ENCODE results near the gene IGF2BP2. TPM values are rescaled to one million over a fixed set of nuclear protein-coding genes. Genes with fewer than 3 reads are reported as not detected.

IGF2BP2 gene
- total and polyA plus RNA-seq, 2 donors (not counting 1 experiment from before 2014, with no cell fraction given): 0.01 TPM; not detected in 1

- no peak overlapping the region for H2AFZ ChIP-seq (ENCODE audit: insufficient read depth, low read depth, low read length, poor library complexity, severe bottlenecking)
- Mint-ChIP-seq H3K4me3 (no peak overlapping the region), H3K9me3 (ENCODE audit: insufficient read depth) (peaks cover 2% of the 10 kb centered on the region), H3K27ac (no peak overlapping the region), H3K27me3 (peaks cover 3% of the 10 kb centered on the region), H3K4me1 (no peaks in the 10 kb centered on the region)
- intact Hi-C loops (cut with micrococcal nuclease): no loop called here
- H3K4me3 ChIP-seq (ENCODE audit: control extremely low read depth in 1 of 5, extremely low read depth in 1 of 5, insufficient read depth in 1 of 5, low read depth in 2 of 5, low read length in 4 of 5): no peak overlapping the region
- no peak for TF ChIP-seq CTCF (IDR thresholded peaks at IDR 0.05)
- H3K27ac ChIP-seq (ENCODE audit: low read length in 2 of 2): no peak overlapping the region
- ChIA-PET CTCF (no interaction called here), POLR2A (no interaction called here)
- peaks cover 0 to 17% (median 14%) of the 10 kb centered on the region in 3 donors for H3K9me3 ChIP-seq (ENCODE audit: control extremely low read depth in 1 of 3, control insufficient read depth in 2 of 3, insufficient read depth in 1 of 3, low read length in 2 of 3)
- ATAC-seq (ENCODE audit: low read depth): no peak
- H3K9ac ChIP-seq (ENCODE audit: low read length): no peak overlapping the region
- WGBS (ENCODE audit: insufficient coverage): 91% methylated on average over 4 of the region's 4 CpGs
- H3K4me2 ChIP-seq (replicated peaks; ENCODE audit: low read depth, low read length, poor library complexity, severe bottlenecking): no peak overlapping the region
- no peaks in the 10 kb centered on the region for H4K20me1 ChIP-seq (ENCODE audit: control insufficient read depth, insufficient read depth, low read length, poor library complexity, severe bottlenecking)
- H3K79me2 ChIP-seq (ENCODE audit: control insufficient read depth, insufficient read depth, low read length): no peaks in the 10 kb centered on the region
- H3K36me3 ChIP-seq (replicated peaks in 1 of 2; ENCODE audit: control extremely low read depth in 1 of 2, control insufficient read depth in 1 of 2, extremely low read depth in 1 of 2, insufficient read depth in 2 of 2, low read length in 1 of 2): no peaks in the 10 kb centered on the region
- no peaks in the 10 kb centered on the region for H3K4me1 ChIP-seq (ENCODE audit: control insufficient read depth in 2 of 2, insufficient read depth in 2 of 2, low read length in 2 of 2)
- H3K27me3 ChIP-seq (replicated peaks in 1 of 4; ENCODE audit: control extremely low read depth in 1 of 4, control insufficient read depth in 3 of 4, insufficient read depth in 4 of 4, low read length in 3 of 4): no peaks in the 10 kb centered on the region
- no peak for DNase-seq
Measured at GRCh38 chr3:185859294-185859972, 34.6 kb upstream of the IGF2BP2 start.

GRCh38 chr3:185858502-185859225 lies 33.8 kb upstream of the IGF2BP2 start:
- CTCF ChIA-PET: no interaction called here
- Histone ChIP-seq H3K4me1 (ENCODE audit: control insufficient read depth in 2 of 2, insufficient read depth in 2 of 2, low read length in 2 of 2) (no peaks in the 10 kb centered on the region), H3K27ac (ENCODE audit: low read length in 2 of 2) (no peak overlapping the region), H3K79me2 (ENCODE audit: control insufficient read depth, insufficient read depth, low read length) (no peaks in the 10 kb centered on the region), H3K36me3 (replicated peaks in 1 of 2; ENCODE audit: control extremely low read depth in 1 of 2, control insufficient read depth in 1 of 2, extremely low read depth in 1 of 2, insufficient read depth in 2 of 2, low read length in 1 of 2) (no peaks in the 10 kb centered on the region), H3K9ac (ENCODE audit: low read length) (no peak overlapping the region), H3K9me3 (ENCODE audit: control extremely low read depth in 1 of 3, control insufficient read depth in 2 of 3, insufficient read depth in 1 of 3, low read length in 2 of 3) (peaks cover 0 to 17% (median 14%) of the 10 kb centered on the region in 3 donors), H4K20me1 (ENCODE audit: control insufficient read depth, insufficient read depth, low read length, poor library complexity, severe bottlenecking) (no peaks in the 10 kb centered on the region), H3K4me3 (ENCODE audit: control extremely low read depth in 1 of 5, extremely low read depth in 1 of 5, insufficient read depth in 1 of 5, low read depth in 2 of 5, low read length in 4 of 5) (no peak overlapping the region), H2AFZ (ENCODE audit: insufficient read depth, low read depth, low read length, poor library complexity, severe bottlenecking) (no peak overlapping the region), H3K4me2 (replicated peaks; ENCODE audit: low read depth, low read length, poor library complexity, severe bottlenecking) (no peak overlapping the region), H3K27me3 (replicated peaks in 1 of 4; ENCODE audit: control extremely low read depth in 1 of 4, control insufficient read depth in 3 of 4, insufficient read depth in 4 of 4, low read length in 3 of 4) (no peaks in the 10 kb centered on the region)
- no peak for DNase-seq
- POLR2A ChIA-PET: no interaction called here
- WGBS (ENCODE audit: insufficient coverage): 100% methylated on average over 1 of the region's 8 CpGs
- Mint-ChIP-seq H3K4me1 (no peaks in the 10 kb centered on the region), H3K27me3 (peaks cover 3% of the 10 kb centered on the region), H3K9me3 (ENCODE audit: insufficient read depth) (peaks cover 2% of the 10 kb centered on the region), H3K4me3 (no peak overlapping the region), H3K27ac (no peak overlapping the region)
- intact Hi-C loops (cut with micrococcal nuclease): no loop called here
- TF ChIP-seq CTCF (IDR thresholded peaks at IDR 0.05): no peak
- ATAC-seq (ENCODE audit: low read depth): no peak
